ENCODE data around the gene OR2W3. TPM values are rescaled to one million over a fixed set of nuclear protein-coding genes. Genes with fewer than 3 reads are reported as not detected.

Gene OR2W3
- 6.0 TPM for total RNA-seq

DNA sequence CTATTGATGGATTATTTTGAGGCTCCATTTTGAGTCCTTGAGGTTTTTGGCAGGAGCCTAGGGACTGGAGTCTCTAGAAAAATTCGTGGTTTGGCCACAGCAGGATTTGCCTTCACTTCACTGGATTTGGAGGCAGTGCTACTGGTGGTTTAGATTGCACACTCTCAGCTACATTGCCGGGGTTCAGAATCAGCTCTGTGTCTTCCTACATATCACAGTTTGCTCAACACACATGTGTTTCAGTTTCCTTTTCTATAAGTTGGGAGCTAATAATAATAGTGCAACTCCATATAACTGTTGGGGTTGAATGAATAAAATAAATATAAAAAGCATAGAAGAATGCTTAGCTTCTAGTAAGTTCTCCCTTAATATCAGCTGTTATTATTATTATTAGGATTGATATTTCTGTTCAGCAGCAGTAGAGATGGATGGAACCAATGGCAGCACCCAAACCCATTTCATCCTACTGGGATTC, at the start of gene OR2W3:
Gene OR2W3 (plus strand): TSS at position 425 of the 475 bp plus-strand sequence. CDS start 0 bp downstream, at position 425.

DNA sequence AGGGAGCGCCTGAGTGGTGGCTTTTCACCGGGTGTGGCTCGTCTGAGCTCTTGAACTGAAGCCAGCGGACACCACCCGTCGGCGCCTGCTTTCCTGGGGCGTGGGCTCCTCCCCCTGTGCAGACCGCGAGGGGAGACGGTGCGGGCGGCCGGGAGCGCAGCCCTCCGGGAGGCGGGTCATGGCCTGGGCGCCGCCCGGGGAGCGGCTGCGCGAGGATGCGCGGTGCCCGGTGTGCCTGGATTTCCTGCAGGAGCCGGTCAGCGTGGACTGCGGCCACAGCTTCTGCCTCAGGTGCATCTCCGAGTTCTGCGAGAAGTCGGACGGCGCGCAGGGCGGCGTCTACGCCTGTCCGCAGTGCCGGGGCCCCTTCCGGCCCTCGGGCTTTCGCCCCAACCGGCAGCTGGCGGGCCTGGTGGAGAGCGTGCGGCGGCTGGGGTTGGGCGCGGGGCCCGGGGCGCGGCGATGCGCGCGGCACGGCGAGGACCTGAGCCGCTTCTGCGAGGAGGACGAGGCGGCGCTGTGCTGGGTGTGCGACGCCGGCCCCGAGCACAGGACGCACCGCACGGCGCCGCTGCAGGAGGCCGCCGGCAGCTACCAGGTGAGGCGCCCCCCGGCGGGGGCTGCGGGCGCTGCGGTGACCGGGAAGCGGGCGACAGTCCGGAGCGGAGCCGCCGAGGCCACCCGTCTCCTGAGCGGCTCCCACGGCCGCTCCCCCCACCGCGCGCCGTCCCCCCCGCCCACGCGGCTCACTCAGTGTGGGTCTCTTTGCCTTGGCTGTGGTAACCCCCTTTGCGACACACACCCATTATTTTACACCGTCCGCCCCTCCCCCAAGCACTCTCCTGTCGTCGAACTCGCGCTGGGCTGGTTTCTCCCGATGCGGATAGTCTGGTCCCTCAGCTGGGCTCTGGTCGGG, 38.1 kb upstream of the OR2W3 start, which contains the start of gene TRIM58:
Gene TRIM58 (plus strand): TSS at position 119 of the 916 bp plus-strand sequence. CDS start 60 bp downstream, at position 179.

DNA sequence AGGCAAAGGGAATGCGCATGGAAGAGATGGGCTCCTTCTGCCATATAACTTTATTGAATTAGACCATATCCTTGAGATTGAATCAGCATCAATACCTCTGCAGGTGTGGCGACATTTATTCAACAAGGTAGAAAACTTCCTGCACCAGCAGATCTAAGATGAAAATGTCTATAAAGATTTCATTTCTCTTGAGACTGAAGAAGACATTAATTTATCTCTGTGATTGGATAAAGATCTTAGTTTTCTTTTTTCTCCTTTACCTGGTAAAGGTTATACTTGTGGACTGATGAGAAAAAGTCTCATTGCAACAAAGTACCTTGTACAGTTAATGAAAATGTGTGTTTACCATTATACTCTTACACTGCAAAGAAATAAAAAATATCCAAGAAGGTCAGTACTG, 24.6 kb downstream of the OR2W3 start, which contains the start of gene OR2T8:
Gene OR2T8 (plus strand): TSS at position 301 of the 400 bp plus-strand sequence. CDS start 766 bp downstream, outside the sequence.

DNA sequence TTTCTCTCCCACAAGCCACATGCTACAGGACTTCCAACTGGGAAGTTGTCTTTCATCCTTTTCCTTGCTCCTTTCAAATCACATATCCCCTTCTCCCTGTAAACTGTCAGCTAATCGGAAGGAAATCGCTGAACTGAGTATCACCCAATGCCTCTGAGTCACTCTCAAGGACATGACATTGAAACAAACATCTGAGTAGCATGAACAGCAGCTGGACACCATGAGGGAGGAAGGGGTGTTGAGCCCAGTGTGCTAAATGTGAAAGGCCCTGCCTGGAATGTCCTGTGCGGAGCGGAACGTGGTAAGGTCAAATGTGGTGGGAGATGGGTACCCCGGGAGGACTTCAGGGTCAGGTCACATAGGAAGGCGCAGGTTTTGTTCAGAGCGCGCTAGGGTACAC, 29.5 kb downstream of the OR2W3 start, which contains the start of gene OR2AJ1:
Gene OR2AJ1 (plus strand): TSS at position 22 of the 400 bp plus-strand sequence. CDS start 8,880 bp downstream, outside the sequence.

Other genes with a start within 250 kb of the OR2W3 start
- not detected for gene OR13G1, start 215.8 kb upstream of the OR2W3 start, total RNA-seq
- not detected for gene OR6F1, start 178.9 kb upstream of the OR2W3 start, total RNA-seq
- gene OR14K1, start 157.0 kb upstream of the OR2W3 start, total RNA-seq, result not detected
- not detected for gene OR14A2, start 147.4 kb upstream of the OR2W3 start, total RNA-seq
- gene OR1C1, start 135.0 kb upstream of the OR2W3 start, total RNA-seq, result not detected
- not detected for gene OR14A16, start 71.5 kb upstream of the OR2W3 start, total RNA-seq
- not detected for gene OR11L1, start 53.7 kb upstream of the OR2W3 start, total RNA-seq
- gene TRIM58, start 38.4 kb upstream of the OR2W3 start, total RNA-seq, result 8.3 TPM
- not detected for gene OR2T8, start 24.7 kb downstream of the OR2W3 start, total RNA-seq
- gene OR2AJ1, start 29.3 kb downstream of the OR2W3 start, total RNA-seq, result not detected
- gene OR2L8, start 53.3 kb downstream of the OR2W3 start, total RNA-seq, result 2.5 TPM
- gene OR2AK2, start 69.6 kb downstream of the OR2W3 start, total RNA-seq, result 2.1 TPM
- gene OR2L5, start 118.1 kb downstream of the OR2W3 start, total RNA-seq, result 1.8 TPM
- 0.92 TPM for gene OR2L2, start 134.5 kb downstream of the OR2W3 start, total RNA-seq
- 0.92 TPM for gene OR2L3, start 151.2 kb downstream of the OR2W3 start, total RNA-seq
- gene OR2L13, start 199.6 kb downstream of the OR2W3 start, total RNA-seq, result 5.5 TPM
- not detected for gene OR2M5, start 249.6 kb downstream of the OR2W3 start, total RNA-seq

Measured in diencephalon (tissue), 1 donor.